Measurements from ENCODE around the gene NDUFS8. TPM values are rescaled to one million over a fixed set of nuclear protein-coding genes. Genes with fewer than 3 reads are reported as not detected.
"Not testable (repeated sequence)": the region's sequence is repeated elsewhere in the genome, so short reads cannot be mapped to it uniquely, and the experiment has no call there.

Gene NDUFS8
- 100 to 1,000 TPM in 5 of 6 donors, 10 to 100 TPM in 1; 64.5 to 196 (median 143) TPM for total RNA-seq

DNA sequence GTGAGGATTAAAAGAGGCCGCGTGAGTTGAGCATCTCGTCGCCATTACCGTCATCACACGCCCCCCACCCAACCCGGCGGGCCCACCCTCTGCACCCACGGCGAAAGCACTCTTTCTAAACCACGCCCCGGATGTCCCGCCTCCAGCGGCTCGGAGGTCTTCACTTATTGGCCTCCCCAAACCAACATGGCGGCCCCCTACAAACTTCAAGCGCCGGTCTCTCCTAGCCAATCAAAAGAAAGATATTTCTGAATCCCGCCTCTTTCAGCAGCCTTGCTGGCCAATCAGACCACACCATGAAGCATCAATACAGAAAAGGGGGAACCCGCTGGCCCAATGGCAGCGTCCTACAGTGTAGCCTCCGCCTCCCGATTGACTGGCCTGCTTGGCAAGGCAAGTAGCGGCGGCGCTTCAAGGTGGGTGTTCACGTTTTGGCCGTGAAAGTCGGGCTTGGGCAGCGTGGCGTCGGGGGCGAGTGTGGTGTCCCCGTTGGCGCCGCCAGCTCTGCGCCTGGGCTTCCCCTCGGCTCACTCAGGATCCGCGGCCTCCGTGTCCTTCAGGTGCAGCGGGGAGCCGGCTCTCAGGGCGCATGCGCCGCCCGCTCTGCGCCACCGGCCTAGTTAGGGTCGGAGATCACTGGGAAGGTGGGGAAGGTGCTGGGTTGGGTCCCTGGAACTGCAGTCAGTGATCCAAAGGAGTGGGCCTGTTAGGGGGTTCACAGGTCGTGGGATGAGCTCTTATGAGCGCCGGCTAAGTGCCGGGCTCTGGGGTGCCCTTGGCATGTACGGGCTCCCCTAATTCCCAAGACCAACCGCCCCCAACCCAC lies at the start of gene NDUFS8:
Gene NDUFS8, plus strand, starts transcription at position 364 of the 826 bp plus-strand sequence. CDS start 1,471 bp downstream, outside the sequence.
- H3K27me3 ChIP-seq: no peaks in the 10 kb centered on the region
- H3K4me3 ChIP-seq: peak within 1 kb of the TSS; percentile 70 to 90 (median 85)
- TF ChIP-seq POLR2AphosphoS5 (IDR thresholded peaks at IDR 0.05) (peak; percentile 61 to 78), POLR2A (IDR thresholded peaks at IDR 0.05) (peak in 3 of 4 donors; percentile 55 to 77 (median 58)), EP300 (IDR thresholded peaks at IDR 0.05) (no peak)
- TF ChIP-seq, protein P1, sequence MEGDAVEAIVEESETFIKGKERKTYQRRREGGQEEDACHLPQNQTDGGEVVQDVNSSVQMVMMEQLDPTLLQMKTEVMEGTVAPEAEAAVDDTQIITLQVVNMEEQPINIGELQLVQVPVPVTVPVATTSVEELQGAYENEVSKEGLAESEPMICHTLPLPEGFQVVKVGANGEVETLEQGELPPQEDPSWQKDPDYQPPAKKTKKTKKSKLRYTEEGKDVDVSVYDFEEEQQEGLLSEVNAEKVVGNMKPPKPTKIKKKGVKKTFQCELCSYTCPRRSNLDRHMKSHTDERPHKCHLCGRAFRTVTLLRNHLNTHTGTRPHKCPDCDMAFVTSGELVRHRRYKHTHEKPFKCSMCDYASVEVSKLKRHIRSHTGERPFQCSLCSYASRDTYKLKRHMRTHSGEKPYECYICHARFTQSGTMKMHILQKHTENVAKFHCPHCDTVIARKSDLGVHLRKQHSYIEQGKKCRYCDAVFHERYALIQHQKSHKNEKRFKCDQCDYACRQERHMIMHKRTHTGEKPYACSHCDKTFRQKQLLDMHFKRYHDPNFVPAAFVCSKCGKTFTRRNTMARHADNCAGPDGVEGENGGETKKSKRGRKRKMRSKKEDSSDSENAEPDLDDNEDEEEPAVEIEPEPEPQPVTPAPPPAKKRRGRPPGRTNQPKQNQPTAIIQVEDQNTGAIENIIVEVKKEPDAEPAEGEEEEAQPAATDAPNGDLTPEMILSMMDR (IDR thresholded peaks at IDR 0.05): peak in 1 of 6 experiments; percentile 12
- DNase-seq (peak; percentile 94 to 98), ATAC-seq (ENCODE audit: low FRiP score in 2 of 2) (peak; percentile 96 to 97)
- H3K4me1 ChIP-seq: peaks cover 14 to 45% (median 22%) of the 10 kb centered on the region in 4 donors
- H3K36me3 ChIP-seq: peaks cover 0 to 46% (median 26%) of the 10 kb centered on the region in 4 donors
- 0% methylated on average over 21 to 55 of the region's 56 CpGs for WGBS, 2 donors
- peak within 1 kb of the TSS; percentile 86 to 92 (median 90) for H3K27ac ChIP-seq
- H3K9me3 ChIP-seq: no peaks in the 10 kb centered on the region

DNA sequence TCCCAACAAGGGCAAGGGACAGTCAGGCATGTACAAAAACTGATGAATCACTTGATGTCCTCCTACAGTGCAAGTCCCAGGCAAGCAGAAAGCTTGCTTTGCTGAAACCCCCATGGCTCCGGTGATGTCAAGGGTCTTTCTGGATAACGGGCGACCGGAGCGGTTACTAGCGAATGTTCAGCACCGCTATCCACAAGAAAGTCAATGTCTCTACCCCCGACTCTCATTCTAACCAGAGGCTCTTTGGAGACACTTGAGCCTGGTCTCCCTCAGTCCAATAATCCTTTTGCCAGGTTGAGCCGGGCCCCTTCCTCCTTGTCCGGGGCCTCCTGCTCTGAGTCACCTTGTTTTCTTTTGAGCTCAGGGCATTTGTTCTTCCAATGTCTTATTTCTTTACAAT lies 49.3 kb upstream of the NDUFS8 start:
- WGBS, 2 donors: 82 to 93% methylated on average over 10 of the region's 10 CpGs
- not testable (repeated sequence) for H3K4me1 ChIP-seq; H3K27me3 ChIP-seq; H3K9me3 ChIP-seq; ATAC-seq (ENCODE audit: low FRiP score in 2 of 2); DNase-seq; H3K4me3 ChIP-seq; H3K27ac ChIP-seq; H3K36me3 ChIP-seq

DNA sequence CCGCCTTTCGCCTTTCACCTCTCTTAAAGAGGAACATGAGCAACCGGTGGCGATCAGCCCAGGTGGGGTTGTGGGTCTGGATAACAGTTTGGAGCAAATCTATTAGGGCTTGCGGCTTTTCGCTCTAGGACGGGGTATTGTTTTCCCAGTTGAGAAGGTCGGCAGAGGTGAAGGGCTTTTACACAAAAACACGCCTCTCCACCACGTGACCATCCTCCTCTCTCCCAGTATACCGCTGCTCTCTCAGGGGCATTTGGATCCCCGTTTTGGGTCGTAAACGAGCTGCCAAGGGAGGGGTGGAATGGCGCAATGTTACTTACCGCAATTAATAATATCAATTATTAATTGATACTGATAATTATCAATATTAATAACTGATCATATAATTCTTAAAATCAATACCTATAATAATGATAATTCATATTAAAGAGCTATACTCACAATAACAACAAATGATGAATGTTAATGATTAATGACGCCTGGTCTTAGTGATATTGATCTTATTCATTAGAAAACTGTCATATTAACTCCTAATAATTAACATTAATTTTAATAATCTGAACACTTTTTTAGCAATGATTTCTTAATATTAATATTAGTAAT lies 48.1 kb upstream of the NDUFS8 start:
- ATAC-seq (ENCODE audit: low FRiP score in 2 of 2); H3K4me1 ChIP-seq: not testable (repeated sequence)
- WGBS, 2 donors: 64 to 74% methylated on average over 17 of the region's 17 CpGs

DNA sequence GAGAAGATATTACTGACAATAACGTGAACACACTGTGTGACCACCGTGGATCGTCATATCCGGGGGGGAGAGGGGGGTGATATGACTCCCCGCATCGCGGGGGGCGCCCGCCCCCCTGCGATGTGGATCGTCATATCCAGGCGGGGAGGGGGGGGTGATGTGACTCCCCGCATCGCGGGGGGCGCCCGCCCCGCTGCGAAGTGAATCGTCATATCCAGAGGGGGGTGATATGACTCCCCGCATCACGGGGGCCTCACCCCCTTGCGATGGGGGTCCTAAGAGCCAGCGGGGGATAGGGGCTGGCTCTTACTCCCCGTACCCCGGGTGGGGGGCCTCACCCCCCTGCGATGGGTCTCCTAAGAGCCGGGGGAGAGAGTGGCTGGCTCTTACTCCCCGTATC lies 46.5 kb upstream of the NDUFS8 start:
- Histone ChIP-seq H3K9me3 (no peaks in the 10 kb centered on the region), H3K27me3 (no peaks in the 10 kb centered on the region), H3K36me3 (no peaks in the 10 kb centered on the region), H3K4me3 (no peak overlapping the region), H3K27ac (no peak overlapping the region), H3K4me1 (no peaks in the 10 kb centered on the region)
- TF ChIP-seq, protein P1 (IDR thresholded peaks at IDR 0.05): no peak
- TF ChIP-seq POLR2A (IDR thresholded peaks at IDR 0.05) (no peak), EP300 (IDR thresholded peaks at IDR 0.05) (no peak), POLR2AphosphoS5 (IDR thresholded peaks at IDR 0.05) (no peak)
- WGBS, 2 donors: 40 to 87% methylated on average over 1 to 29 of the region's 29 CpGs
- ATAC-seq (ENCODE audit: low FRiP score in 2 of 2): no peak
- DNase-seq: peak in 1 of 2 donors; percentile 68

More for the DNA sequence above, 48.1 kb upstream of the NDUFS8 start:
- DNase-seq, H3K27ac ChIP-seq, H3K36me3 ChIP-seq, H3K9me3 ChIP-seq, H3K27me3 ChIP-seq, H3K4me3 ChIP-seq: not testable (repeated sequence)

DNA sequence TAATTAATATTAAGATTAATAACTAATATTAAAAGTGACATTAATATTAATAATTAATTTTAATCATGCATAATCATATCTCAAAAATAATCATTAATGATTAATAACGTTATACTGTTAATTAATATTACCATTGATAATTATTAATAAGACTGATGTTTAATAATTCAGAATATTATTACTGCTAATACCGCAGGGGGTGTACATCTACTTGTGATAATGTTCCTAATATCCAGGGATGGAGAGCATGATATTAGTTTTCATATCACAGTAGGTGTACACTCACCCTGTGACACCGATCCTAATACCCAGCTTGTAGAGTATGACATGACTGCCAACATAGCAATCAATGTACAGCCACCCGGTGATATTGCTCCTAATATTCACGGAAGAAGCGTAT lies 45.2 kb upstream of the NDUFS8 start:
- H3K27ac ChIP-seq; H3K9me3 ChIP-seq; H3K36me3 ChIP-seq; H3K4me1 ChIP-seq; H3K4me3 ChIP-seq; DNase-seq; H3K27me3 ChIP-seq; ATAC-seq (ENCODE audit: low FRiP score in 2 of 2): not testable (repeated sequence)
- 81 to 90% methylated on average over 6 of the region's 6 CpGs for WGBS, 2 donors

DNA sequence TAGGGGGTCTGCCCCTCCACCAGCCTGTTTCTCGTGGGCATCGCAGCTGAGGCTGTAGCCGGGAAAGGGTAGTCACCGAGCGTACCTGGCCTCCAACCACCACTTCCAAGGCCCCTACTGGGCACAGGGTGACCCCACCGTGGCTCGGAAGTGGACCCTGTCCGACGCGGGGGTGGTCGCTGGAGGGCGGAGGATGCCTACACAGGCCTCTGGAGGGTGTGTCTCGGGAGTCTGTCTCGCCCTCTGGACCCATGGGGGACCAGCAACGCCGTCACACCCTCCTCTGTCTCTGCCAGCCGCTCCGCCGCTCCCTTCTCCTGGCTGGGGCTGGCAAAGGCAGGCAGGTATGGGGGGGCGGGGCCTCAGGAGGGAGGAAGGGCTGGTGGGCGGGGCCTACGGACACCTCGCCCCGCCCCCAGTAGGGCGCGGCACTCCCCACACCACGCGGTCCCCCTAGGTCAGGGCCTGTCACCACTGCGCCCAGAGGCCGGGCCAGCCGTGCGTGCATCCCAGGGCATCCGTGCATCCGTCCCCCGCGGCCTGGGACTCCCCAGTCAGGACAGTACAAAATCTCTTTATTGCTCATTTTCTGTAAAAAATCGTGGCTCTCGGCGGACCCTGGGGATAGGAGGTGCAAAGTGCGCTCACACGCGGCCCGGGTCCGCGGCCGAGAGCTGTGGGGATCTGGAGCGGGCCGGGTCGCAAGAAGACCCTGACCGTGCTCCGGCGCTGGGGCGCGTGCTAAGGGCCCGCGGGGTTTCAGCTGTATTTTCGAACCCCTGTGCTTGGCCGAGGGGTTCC lies 39.7 kb upstream of the NDUFS8 start:
- H3K27me3 ChIP-seq; H3K27ac ChIP-seq; H3K9me3 ChIP-seq; H3K4me3 ChIP-seq; ATAC-seq (ENCODE audit: low FRiP score in 2 of 2); H3K36me3 ChIP-seq: not testable (repeated sequence)
- H3K4me1 ChIP-seq: peaks cover 5 to 13% (median 7%) of the 10 kb centered on the region in 4 donors
- WGBS, 2 donors: 42% methylated on average over 37 of the region's 58 CpGs; no CpG with 5 or more reads in 1 of the 2 donors
- DNase-seq: peak in 1 of 2 donors; percentile 87

DNA sequence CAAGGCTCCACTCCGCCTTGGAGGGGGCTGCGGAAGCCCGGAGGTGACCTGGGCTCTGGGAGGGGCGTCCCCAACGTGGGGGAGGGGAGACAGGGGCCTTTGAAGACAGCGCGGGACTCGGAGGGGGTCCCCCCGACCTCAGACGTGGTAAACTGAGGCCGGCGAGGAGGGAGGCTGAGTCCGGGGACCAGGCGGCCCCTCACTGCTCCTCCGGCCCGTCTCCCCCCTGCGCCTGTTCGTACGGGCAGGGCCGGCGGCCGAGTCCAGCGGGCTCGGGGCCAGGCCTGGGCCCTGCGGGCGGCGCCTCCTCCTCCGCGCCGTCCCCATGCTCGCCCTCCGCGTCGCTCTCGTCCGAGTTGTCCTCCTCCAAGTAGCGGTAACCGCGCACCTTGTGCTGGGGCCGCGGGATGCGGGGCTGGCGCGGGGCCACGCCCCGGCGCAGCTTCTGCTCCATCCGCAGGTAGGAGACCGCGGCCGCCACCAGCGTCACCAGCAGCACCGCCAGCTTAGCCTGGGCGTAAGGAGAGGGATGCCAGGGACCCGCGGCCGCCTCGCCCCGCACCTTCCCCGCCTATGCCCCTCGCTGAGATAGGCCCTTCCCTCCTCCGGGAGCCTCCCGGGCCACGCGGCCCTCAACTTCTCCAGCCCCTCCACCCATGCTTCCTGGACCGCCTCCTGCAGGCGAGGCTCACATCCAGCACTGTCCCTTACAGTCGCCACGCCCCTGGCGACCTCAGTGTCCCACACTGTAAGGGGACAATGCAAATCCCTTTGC lies 38.9 kb upstream of the NDUFS8 start:
- H3K4me3 ChIP-seq; H3K9me3 ChIP-seq; ATAC-seq (ENCODE audit: low FRiP score in 2 of 2); H3K27me3 ChIP-seq; H3K27ac ChIP-seq: not testable (repeated sequence)
- 48 to 50% methylated on average over 13 to 52 of the region's 70 CpGs for WGBS, 2 donors
- Histone ChIP-seq H3K4me1 (peaks cover 5 to 17% (median 7%) of the 10 kb centered on the region in 4 donors), H3K36me3 (peaks cover 0 to 11% (median 0%) of the 10 kb centered on the region in 4 donors)
- peak in 1 of 2 donors; percentile 84 for DNase-seq
